Small intestine (tissue), 7 donors: Measurements from ENCODE around the gene SLC35E2B. TPM values are rescaled to one million over a fixed set of nuclear protein-coding genes. Genes with fewer than 3 reads are reported as not detected.
"Not testable (repeated sequence)": the region's sequence is repeated elsewhere in the genome, so short reads cannot be mapped to it uniquely, and the experiment has no call there.

Experiments
- DNase-seq, 2 donors: peaks; one replicate each; pipeline versions ENCODE4 v3.0.0 to v3.0.0-alpha.2; 2013
- FAIRE-seq: peaks from 2 replicates; lab custom pipeline; 2012; peaks lifted over from hg19 to GRCh38; lab: Jason Lieb, UNC
- H3K27ac ChIP-seq, 3 donors: one replicate each; pipeline ENCODE4 v1.5.1; 2013; ENCODE audit warnings: low read length in 2 of 3, mild to moderate bottlenecking in 2 of 3, control low read depth in 1 of 3, inconsistent platforms in 1 of 3, low read depth in 1 of 3, moderate library complexity in 1 of 3
- H3K27me3 ChIP-seq, 3 donors: one replicate each; pipeline ENCODE4 v1.6.1; 2013; ENCODE audit warnings: low read length in 3 of 3, inconsistent platforms in 1 of 3; ENCODE audit not compliant: control insufficient read depth in 3 of 3, insufficient read depth in 3 of 3
- H3K36me3 ChIP-seq, 3 donors: one replicate each; pipeline ENCODE4 v1.6.1; 2013; ENCODE audit warnings: low read length in 3 of 3, inconsistent platforms in 1 of 3, low read depth in 1 of 3, mild to moderate bottlenecking in 1 of 3, moderate library complexity in 1 of 3; ENCODE audit not compliant: control insufficient read depth in 3 of 3, insufficient read depth in 2 of 3
- H3K4me1 ChIP-seq, 3 donors: one replicate each; pipeline ENCODE4 v1.6.1; 2013; ENCODE audit warnings: low read length in 2 of 3, inconsistent platforms in 1 of 3, low read depth in 1 of 3, mild to moderate bottlenecking in 1 of 3, moderate library complexity in 1 of 3; ENCODE audit not compliant: control insufficient read depth in 3 of 3, insufficient read depth in 2 of 3
- H3K4me3 ChIP-seq, 3 donors: one replicate each; pipeline ENCODE4 v1.5.1; 2013; ENCODE audit warnings: low read length in 3 of 3, control low read depth in 1 of 3, inconsistent platforms in 1 of 3, low read depth in 1 of 3, mild to moderate bottlenecking in 1 of 3, moderate library complexity in 1 of 3
- H3K9me3 ChIP-seq, 2 donors: one replicate each; pipeline ENCODE4 v1.6.1; 2013; ENCODE audit warnings: low read depth in 1 of 2, low read length in 1 of 2; ENCODE audit not compliant: control insufficient read depth in 2 of 2, insufficient read depth in 1 of 2
- WGBS, 3 donors: extraction: QIAGEN DNeasy Blood & Tissue Kit; methylation state at CpG; one replicate each; pipeline ENCODE4 v1.1.7; 2013; 5-methylcytosine and 5-hydroxymethylcytosine counted together
- polyA plus RNA-seq, 4 donors: library from polyadenylated mRNA; stranded (reverse) in 3 of 4; unstranded in 1 of 4; fragments of 200-250 nt in 3 of 4; fragments of 120-200 nt in 1 of 4; gene quantifications; one replicate each; pipeline versions ENCODE4 v1.2.1 to v1.2.3, GENCODE V29; 2013
- donor health status: healthy with polysubstance abuse.
- donor health status: control.
- donor health status: control.
- donor health status: Bipolar disorder and iron deficiency.
- donor health status: healthy.

The SLC35E2B gene
- polyA plus RNA-seq, 4 donors = 21.6 to 43.0 (median 34.0) TPM

- not testable (repeated sequence) for DNase-seq, FAIRE-seq, H3K4me3 ChIP-seq, H3K27ac ChIP-seq, H3K9me3 ChIP-seq, H3K27me3 ChIP-seq
- 80 to 84% (median 80%) methylated on average over 13 to 20 of the region's 21 CpGs for WGBS, 3 donors
- Histone ChIP-seq H3K36me3 (peaks cover 0 to 55% (median under 1%) of the 10 kb centered on the region in 3 donors), H3K4me1 (peaks cover 0 to 20% (median 5%) of the 10 kb centered on the region in 3 donors)
Observed at GRCh38 chr1:1674806-1675205, 17.8 kb downstream of the SLC35E2B start.

GRCh38 chr1:1672181-1672965 is 20.2 kb downstream of the SLC35E2B start:
- no peaks in the 10 kb centered on the region for H3K9me3 ChIP-seq
- WGBS, 3 donors = 91 to 92% (median 92%) methylated on average over 25 of the region's 25 CpGs
- no peaks in the 10 kb centered on the region for H3K27me3 ChIP-seq
- no peak overlapping the region for H3K4me3 ChIP-seq
- H3K27ac ChIP-seq = no peak overlapping the region
- no peak for DNase-seq
- no peaks in the 10 kb centered on the region for H3K4me1 ChIP-seq
- H3K36me3 ChIP-seq = peaks cover 5 to 67% (median 6%) of the 10 kb centered on the region in 3 donors
- FAIRE-seq = no peak

- Histone ChIP-seq H3K36me3 (peaks cover 5 to 70% (median 6%) of the 10 kb centered on the region in 3 donors), H3K9me3 (no peaks in the 10 kb centered on the region), H3K27me3 (no peaks in the 10 kb centered on the region), H3K4me1 (no peaks in the 10 kb centered on the region), H3K27ac (no peak overlapping the region), H3K4me3 (no peak overlapping the region)
- no peak for DNase-seq
- 71 to 80% (median 78%) methylated on average over 27 of the region's 27 CpGs for WGBS, 3 donors
- FAIRE-seq = no peak
Observed at GRCh38 chr1:1671365-1672119, 21.1 kb downstream of the SLC35E2B start.

GRCh38 chr1:1670866-1671265 is 21.7 kb downstream of the SLC35E2B start:
- WGBS, 3 donors = 93 to 95% (median 95%) methylated on average over 24 of the region's 24 CpGs
- H3K36me3 ChIP-seq = peaks cover 6 to 76% (median 8%) of the 10 kb centered on the region in 3 donors
- H3K27me3 ChIP-seq = no peaks in the 10 kb centered on the region
- H3K27ac ChIP-seq = no peak overlapping the region
- H3K4me1 ChIP-seq = no peaks in the 10 kb centered on the region
- DNase-seq (no peak), FAIRE-seq (no peak)
- H3K9me3 ChIP-seq = no peaks in the 10 kb centered on the region
- H3K4me3 ChIP-seq = no peak overlapping the region

- WGBS, 3 donors = 92 to 93% (median 92%) methylated on average over 43 of the region's 43 CpGs
- FAIRE-seq = no peak
- H3K27ac ChIP-seq = no peak overlapping the region
Observed at GRCh38 chr1:1669468-1670440, 22.8 kb downstream of the SLC35E2B start.

GRCh38 chr1:1666526-1666925 is 26.1 kb downstream of the SLC35E2B start:
- FAIRE-seq (no peak), DNase-seq (no peak)
- no peaks in the 10 kb centered on the region for H3K4me1 ChIP-seq
- 93 to 97% (median 96%) methylated on average over 11 to 15 of the region's 15 CpGs for WGBS, 3 donors
- no peaks in the 10 kb centered on the region for H3K9me3 ChIP-seq
- no peak overlapping the region for H3K4me3 ChIP-seq
- H3K27ac ChIP-seq = no peak overlapping the region
- no peaks in the 10 kb centered on the region for H3K27me3 ChIP-seq
- H3K36me3 ChIP-seq = peaks cover 11 to 63% (median 13%) of the 10 kb centered on the region in 3 donors

More at GRCh38 chr1:1669468-1670440, 22.8 kb downstream of the SLC35E2B start:
- Histone ChIP-seq H3K36me3 (peaks cover 11 to 82% (median 13%) of the 10 kb centered on the region in 3 donors), H3K9me3 (no peaks in the 10 kb centered on the region), H3K4me3 (no peak overlapping the region), H3K4me1 (no peaks in the 10 kb centered on the region), H3K27me3 (no peaks in the 10 kb centered on the region)
- no peak for DNase-seq

- no peak overlapping the region for H3K27ac ChIP-seq
- DNase-seq (no peak), FAIRE-seq (no peak)
- no peaks in the 10 kb centered on the region for H3K4me1 ChIP-seq
- 85 to 90% (median 86%) methylated on average over 25 of the region's 25 CpGs for WGBS, 3 donors
- H3K9me3 ChIP-seq = no peaks in the 10 kb centered on the region
- peaks cover 11 to 56% (median 13%) of the 10 kb centered on the region in 3 donors for H3K36me3 ChIP-seq
- no peak overlapping the region for H3K4me3 ChIP-seq
- no peaks in the 10 kb centered on the region for H3K27me3 ChIP-seq
Observed at GRCh38 chr1:1665815-1666251, 26.8 kb downstream of the SLC35E2B start.
